HG03159 (cell line): Measurements from ENCODE around the gene RFX2.
"Not testable (repeated sequence)": the region's sequence is repeated elsewhere in the genome, so short reads cannot be mapped to it uniquely, and the experiment has no call there.

ENCODE experiments used
- ATAC-seq: cut with Tn5 transposase; IDR thresholded peaks from one replicate; pipeline ENCODE4 v1.9.1; 2021; ENCODE audit warnings: mild to moderate bottlenecking, moderate library complexity; ENCODE audit not compliant: unreplicated experiment

RFX2 gene

GRCh38 chr19:6110360-6110977, at the start of gene RFX2:
Gene RFX2 (minus strand): TSS chr19:6110500. CDS start chr19:6047496, 63,004 bp downstream.
- peak; percentile 93 for ATAC-seq

GRCh38 chr19:6156033-6156432, 45.7 kb upstream of the RFX2 start:
- no peak for ATAC-seq

- ATAC-seq, result no peak
These were observed 40.0 kb upstream of the RFX2 start for GRCh38 chr19:6150289-6150688.

DNA sequence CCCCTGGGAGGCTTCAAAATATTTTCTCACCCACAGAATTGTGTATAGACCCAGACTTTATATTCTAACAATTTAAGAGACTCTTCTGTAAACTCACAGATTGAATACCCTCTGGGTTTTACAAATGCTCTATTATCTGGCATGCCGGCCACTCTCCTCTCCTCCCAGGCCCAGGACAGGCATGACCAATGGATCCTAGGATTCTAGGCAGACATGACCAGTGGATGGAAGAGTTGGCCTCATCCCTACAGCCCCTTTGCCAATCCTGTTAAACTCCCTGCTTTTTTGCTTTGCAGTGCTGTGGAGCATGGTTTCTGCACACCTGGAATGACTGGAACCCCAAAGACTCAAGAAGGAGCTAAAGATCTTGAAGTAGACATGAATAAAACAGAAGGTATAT, 30.9 kb upstream of the RFX2 start:
- no peak for ATAC-seq

- ATAC-seq, result no peak
These were observed 28.2 kb upstream of the RFX2 start for GRCh38 chr19:6138511-6138910.

DNA sequence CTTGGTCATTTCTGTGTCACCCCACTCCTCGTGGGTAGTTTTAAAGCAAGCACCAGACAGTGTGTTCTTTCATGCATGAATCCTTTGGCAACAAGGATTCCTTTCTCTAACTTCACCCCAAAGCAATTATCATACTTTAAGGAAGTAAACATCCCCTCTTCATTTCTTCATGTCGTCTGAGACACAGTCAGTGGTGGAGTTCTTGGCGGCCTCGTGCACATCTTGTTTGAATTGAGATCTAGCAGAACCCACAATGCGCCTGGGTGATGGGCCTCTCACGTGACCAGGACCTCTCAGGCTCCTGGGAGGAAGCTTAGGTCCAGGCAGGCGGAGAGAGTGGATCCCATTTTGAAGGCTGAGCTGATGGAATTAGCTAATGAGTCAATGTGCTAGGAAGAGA, 27.8 kb upstream of the RFX2 start:
- ATAC-seq, result no peak

- no peak for ATAC-seq
These were observed 22.9 kb upstream of the RFX2 start for GRCh38 chr19:6133231-6133630.

GRCh38 chr19:6132482-6132881, 22.2 kb upstream of the RFX2 start:
- ATAC-seq, result no peak

GRCh38 chr19:6127716-6128335, 17.5 kb upstream of the RFX2 start:
- no peak for ATAC-seq

DNA sequence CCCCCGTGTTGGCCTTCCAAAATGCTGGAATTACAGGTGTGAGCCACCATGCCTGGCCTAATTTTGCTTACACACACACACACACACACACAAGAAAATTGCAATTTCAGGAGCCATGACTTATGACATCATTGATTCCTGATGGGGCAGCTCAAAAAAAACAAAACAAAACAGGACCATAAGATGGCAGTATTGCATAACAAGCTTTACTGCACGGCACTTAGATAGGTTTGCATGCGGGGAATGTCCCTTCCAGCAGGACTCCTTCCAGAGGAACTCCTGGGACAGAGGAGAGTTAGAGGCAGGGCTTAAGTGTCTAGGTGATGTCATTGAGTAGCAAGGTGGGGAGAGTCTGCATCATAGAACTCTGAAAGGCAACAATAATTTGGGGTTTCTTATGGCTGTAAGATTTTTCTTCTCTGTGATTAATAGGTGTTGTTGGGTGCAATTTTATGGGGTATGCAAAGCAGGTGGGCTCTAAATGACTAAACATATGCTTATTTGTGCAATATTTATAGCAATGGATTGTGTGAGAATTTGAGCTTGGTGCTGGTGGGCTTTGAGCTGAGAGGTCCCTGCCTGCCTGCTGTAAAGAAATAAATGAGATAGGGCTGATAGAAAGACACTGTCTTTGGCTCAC, 16.2 kb upstream of the RFX2 start:
- ATAC-seq, result no peak

GRCh38 chr19:6125571-6125989, 15.3 kb upstream of the RFX2 start:
- no peak for ATAC-seq

- no peak for ATAC-seq
These were observed 8.7 kb upstream of the RFX2 start for GRCh38 chr19:6119031-6119430.

DNA sequence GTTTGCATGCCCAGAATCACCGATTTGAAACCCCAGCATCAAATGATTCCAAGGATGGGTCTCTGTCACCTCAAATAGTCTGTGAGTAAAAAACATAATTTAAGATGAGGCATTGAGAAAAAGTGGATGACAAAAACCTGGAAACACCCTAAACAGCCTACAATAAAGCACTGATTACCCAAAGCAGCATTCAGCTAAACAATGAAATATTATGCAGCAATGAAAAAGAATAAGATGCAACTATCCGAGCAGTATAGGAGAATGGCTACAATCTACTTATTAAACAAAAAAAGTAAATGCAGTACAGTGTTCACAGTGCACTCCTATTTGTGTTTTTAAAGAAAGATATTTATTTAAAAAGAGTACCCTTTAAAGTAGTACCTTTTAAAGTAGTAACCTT, 7.7 kb upstream of the RFX2 start:
- ATAC-seq, result no peak

GRCh38 chr19:6117534-6117933, 7.2 kb upstream of the RFX2 start:
- no peak for ATAC-seq

DNA sequence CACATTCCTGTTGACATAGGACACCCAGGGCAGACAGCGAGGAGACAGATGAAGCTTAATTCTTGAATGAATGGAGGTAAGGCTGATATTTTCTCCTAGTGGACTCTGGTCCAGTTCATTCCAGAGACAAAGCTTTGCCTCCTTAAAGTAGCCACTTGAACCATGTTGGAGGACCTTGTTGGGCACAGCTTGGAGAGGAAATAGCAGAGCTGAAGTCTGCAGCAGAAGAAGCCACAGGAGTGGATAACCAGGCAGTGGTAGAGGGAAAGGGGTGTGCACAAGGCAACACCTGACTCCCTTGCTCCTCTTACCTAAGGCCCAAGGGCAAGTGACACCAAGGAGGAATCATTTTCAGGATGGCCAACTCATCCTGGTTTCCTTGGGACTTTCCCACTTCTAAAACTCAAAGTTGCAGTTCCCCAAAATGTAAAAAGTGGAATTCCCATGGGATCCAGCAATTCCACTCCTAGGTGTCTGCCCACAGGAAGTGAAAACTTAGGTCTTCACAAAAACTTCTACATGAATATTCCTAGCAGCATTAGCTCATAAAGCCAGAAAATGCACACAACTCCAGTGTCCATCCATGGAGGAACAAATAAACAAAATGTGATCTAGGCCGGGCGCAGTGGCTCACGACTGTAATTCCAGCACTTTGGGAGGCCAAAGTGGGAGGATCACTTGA, 6.6 kb upstream of the RFX2 start:
- no peak for ATAC-seq

DNA sequence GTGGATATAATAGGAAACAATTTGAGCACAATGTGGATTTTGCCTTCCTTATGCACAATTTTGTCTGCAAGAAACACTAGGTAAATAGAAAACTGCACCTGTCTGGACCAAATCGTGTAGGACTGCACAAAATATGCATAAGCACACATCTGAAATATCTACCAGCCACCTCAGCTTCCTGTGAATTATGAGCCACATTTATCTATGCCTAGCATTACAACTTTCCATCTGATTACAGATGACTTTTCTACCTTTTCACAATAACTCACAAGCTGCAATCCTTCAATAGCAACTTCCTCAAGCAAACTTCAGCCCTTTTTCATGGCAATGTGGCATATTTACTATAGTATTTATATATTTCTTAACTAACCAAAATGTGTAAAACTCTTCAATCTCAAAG, 5.7 kb upstream of the RFX2 start:
- ATAC-seq, result no peak

GRCh38 chr19:6113616-6114188, 3.4 kb upstream of the RFX2 start:
- no peak for ATAC-seq

DNA sequence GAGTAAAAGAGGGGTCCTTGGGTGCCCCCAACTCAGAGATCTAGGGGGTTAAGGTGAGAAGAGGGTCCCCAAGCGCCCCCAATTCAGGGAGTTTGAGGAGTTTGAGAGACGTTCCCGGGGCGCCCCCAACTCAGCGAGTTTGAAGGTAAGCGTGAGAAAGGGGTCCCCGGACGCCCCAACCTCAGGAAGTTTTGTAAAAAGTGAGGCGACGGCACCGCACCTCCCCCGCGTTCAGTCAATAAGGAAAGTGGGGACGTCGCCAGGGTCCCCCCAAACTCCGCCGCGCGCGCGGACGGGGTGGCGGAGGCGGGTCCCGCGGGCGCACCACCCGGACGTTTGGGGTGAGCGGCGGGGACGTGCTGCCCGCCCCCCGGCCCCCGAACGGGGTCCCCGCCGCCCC, 353 bp downstream of the RFX2 start:
- no peak for ATAC-seq

GRCh38 chr19:6108721-6109633, 1.3 kb downstream of the RFX2 start:
- no peak for ATAC-seq

GRCh38 chr19:6106643-6107294, 3.5 kb downstream of the RFX2 start:
- ATAC-seq, result not testable (repeated sequence)
